PC-9 (cell line): ENCODE results near the gene NFX1.

Experiments
- EZH2 ChIP-seq: fragments of 200-600 bp; sonication (generic); IDR thresholded peaks from 2 replicates; pipeline ENCODE4 v1.8.0; 2017; ENCODE audit warnings: antibody characterized with exemption, low read depth
- TF ChIP-seq, protein P1 (sequence below): fragments of 200-600 bp; sonication (generic); conservative IDR thresholded peaks from 2 replicates; pipeline ENCODE4 v1.6.1; 2017; ENCODE audit warnings: mixed run types, antibody characterized with exemption, mild to moderate bottlenecking, moderate library complexity

DNA sequence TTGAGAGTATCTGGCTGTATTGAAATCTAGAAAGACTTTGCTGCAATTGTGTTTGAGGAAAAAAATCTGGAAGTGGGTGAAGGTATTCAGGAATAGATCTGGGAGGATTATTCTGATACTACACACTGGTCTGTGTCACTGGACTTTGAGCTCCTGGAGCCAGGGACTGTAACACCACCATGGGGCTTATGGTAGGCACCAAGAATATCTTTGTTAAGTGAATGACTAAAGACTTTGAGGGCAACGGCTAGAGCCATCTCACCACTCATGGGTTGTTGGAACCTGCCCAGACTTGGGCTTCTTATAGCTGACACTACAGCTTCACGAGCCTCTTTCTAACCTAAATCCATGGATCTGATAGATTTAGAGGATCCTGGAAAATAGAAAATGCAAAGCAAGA is 10.2 kb downstream of the NFX1 start:
- TF ChIP-seq, protein P1, sequence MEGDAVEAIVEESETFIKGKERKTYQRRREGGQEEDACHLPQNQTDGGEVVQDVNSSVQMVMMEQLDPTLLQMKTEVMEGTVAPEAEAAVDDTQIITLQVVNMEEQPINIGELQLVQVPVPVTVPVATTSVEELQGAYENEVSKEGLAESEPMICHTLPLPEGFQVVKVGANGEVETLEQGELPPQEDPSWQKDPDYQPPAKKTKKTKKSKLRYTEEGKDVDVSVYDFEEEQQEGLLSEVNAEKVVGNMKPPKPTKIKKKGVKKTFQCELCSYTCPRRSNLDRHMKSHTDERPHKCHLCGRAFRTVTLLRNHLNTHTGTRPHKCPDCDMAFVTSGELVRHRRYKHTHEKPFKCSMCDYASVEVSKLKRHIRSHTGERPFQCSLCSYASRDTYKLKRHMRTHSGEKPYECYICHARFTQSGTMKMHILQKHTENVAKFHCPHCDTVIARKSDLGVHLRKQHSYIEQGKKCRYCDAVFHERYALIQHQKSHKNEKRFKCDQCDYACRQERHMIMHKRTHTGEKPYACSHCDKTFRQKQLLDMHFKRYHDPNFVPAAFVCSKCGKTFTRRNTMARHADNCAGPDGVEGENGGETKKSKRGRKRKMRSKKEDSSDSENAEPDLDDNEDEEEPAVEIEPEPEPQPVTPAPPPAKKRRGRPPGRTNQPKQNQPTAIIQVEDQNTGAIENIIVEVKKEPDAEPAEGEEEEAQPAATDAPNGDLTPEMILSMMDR = no peak
- no peak for TF ChIP-seq EZH2
